HG03175 (cell line): Measurements from ENCODE around the gene DIP2B.

Experiments used
- ATAC-seq: cut with Tn5 transposase; IDR thresholded peaks from one replicate; pipeline ENCODE4 v1.9.1; 2021; ENCODE audit warnings: mild to moderate bottlenecking, moderate library complexity; ENCODE audit not compliant: unreplicated experiment

DIP2B gene

GRCh38 chr12:50715174-50715573, 210.4 kb downstream of the DIP2B start:
- no peak for ATAC-seq

GRCh38 chr12:50718760-50719159, 214.0 kb downstream of the DIP2B start:
- no peak for ATAC-seq

- no peak for ATAC-seq
Observed at GRCh38 chr12:50720085-50720484, 215.3 kb downstream of the DIP2B start.

GRCh38 chr12:50720501-50720900, 215.7 kb downstream of the DIP2B start:
- ATAC-seq: no peak

- ATAC-seq: no peak
Observed at GRCh38 chr12:50723865-50724264, 219.1 kb downstream of the DIP2B start.

- ATAC-seq: no peak
Observed at GRCh38 chr12:50725011-50725942, 220.5 kb downstream of the DIP2B start.

GRCh38 chr12:50727466-50727865, 222.7 kb downstream of the DIP2B start:
- no peak for ATAC-seq

- no peak for ATAC-seq
Observed at GRCh38 chr12:50728417-50728816, 223.6 kb downstream of the DIP2B start.

- ATAC-seq: no peak
Observed at GRCh38 chr12:50728841-50729240, 224.1 kb downstream of the DIP2B start.

GRCh38 chr12:50732591-50732990, 227.8 kb downstream of the DIP2B start:
- no peak for ATAC-seq

- ATAC-seq: no peak
Observed at GRCh38 chr12:50733706-50734105, 228.9 kb downstream of the DIP2B start.

GRCh38 chr12:50734409-50735263, 229.9 kb downstream of the DIP2B start:
- ATAC-seq: no peak

GRCh38 chr12:50739611-50740010, 234.8 kb downstream of the DIP2B start:
- no peak for ATAC-seq

- no peak for ATAC-seq
Observed at GRCh38 chr12:50740307-50740706, 235.5 kb downstream of the DIP2B start.

GRCh38 chr12:50742776-50743175, 238.0 kb downstream of the DIP2B start:
- no peak for ATAC-seq

GRCh38 chr12:50745861-50746260, 241.1 kb downstream of the DIP2B start:
- no peak for ATAC-seq

GRCh38 chr12:50746431-50746830, 241.6 kb downstream of the DIP2B start:
- ATAC-seq: no peak

- ATAC-seq: no peak
Observed at GRCh38 chr12:50747817-50748216, 243.0 kb downstream of the DIP2B start.

GRCh38 chr12:50749459-50749882, 244.7 kb downstream of the DIP2B start:
- no peak for ATAC-seq

GRCh38 chr12:50750366-50750765, 245.6 kb downstream of the DIP2B start:
- no peak for ATAC-seq

- ATAC-seq: no peak
Observed at GRCh38 chr12:50751948-50752721, 247.3 kb downstream of the DIP2B start.
